Adrenal gland (tissue), 12 donors: ENCODE measurements around the gene APOD. TPM values are rescaled to one million over a fixed set of nuclear protein-coding genes. Genes with fewer than 3 reads are reported as not detected.
A peak's percentile ranks its signal among the peaks of the same experiment; 100 is the strongest.

ENCODE experiments used
- DNase-seq, 7 donors: peaks; one replicate each; pipeline ENCODE4 v3.0.0-alpha.2; 2019 to 2020
- H3K27ac ChIP-seq, 5 donors: fragments of 200-600 bp; sonication (generic) in 4 of 5; 1 replicate in 3 of 5; 2 replicates in 2 of 5; pipeline versions ENCODE4 v1.5.1 to v1.8.0; 2016 to 2020; ENCODE audit warnings: mild to moderate bottlenecking in 1 of 5
- H3K27me3 ChIP-seq: fragments of 200-600 bp; 2 replicates; pipeline ENCODE4 v1.8.0; 2021
- H3K36me3 ChIP-seq, 2 donors: fragments of 200-600 bp; replicated peaks in 1 of 2; 1 replicate in 1 of 2; 2 replicates in 1 of 2; pipeline versions ENCODE4 v1.5.1 to v1.8.0; 2018 to 2022
- H3K4me1 ChIP-seq, 2 donors: fragments of 200-600 bp; replicated peaks in 1 of 2; 1 replicate in 1 of 2; 2 replicates in 1 of 2; pipeline versions ENCODE4 v1.5.1 to v1.8.0; 2018 to 2021
- H3K4me3 ChIP-seq, 4 donors: fragments of 200-600 bp; sonication (generic) in 3 of 4; one replicate each; pipeline ENCODE4 v1.5.1; 2016 to 2018
- H3K9me3 ChIP-seq, 3 donors: fragments of 200-600 bp; sonication (generic) in 1 of 3; replicated peaks in 1 of 3; 1 replicate in 2 of 3; 2 replicates in 1 of 3; pipeline versions ENCODE4 v1.5.1 to v1.8.0; 2016 to 2021
- POLR2A ChIP-seq, 2 donors: fragments of 450-650 bp; IDR thresholded peaks; one replicate each; pipeline ENCODE4 v1.6.1; 2017; ENCODE audit warnings: antibody characterized with exemption in 2 of 2, mild to moderate bottlenecking in 2 of 2, moderate library complexity in 1 of 2
- WGBS, 4 donors: extraction: QIAGEN DNeasy Blood & Tissue Kit in 2 of 4; methylation state at CpG; one replicate each; pipeline versions ENCODE4 v1.1.5 to v1.1.7; 2013 to 2017; 5-methylcytosine and 5-hydroxymethylcytosine counted together
- intact Hi-C, 2 donors: fragments of 100-400 bp; cut with DNase I; formaldehyde crosslinking; loops; one replicate each; pipeline versions ENCODE4 v1.14.1 to v1.15.0; 2022 to 2023
- polyA plus RNA-seq, 3 donors: library from polyadenylated mRNA; stranded (reverse); fragments of 200-250 nt in 2 of 3; fragments of 350-450 nt in 1 of 3; fragmentation: Illumina TruSeq in 1 of 3; extraction: RNeasy Lipid Tissue Mini Kit (QIAGEN cat#74804) in 1 of 3; gene quantifications; one replicate each; pipeline ENCODE4 v1.2.3, GENCODE V29; 2013 to 2014
- total RNA-seq, 9 donors: library from RNA; depleted of rRNA in 4 of 9; stranded (reverse); fragments of >200 nt in 4 of 9; fragments of 120-200 nt in 1 of 9; fragmentation: NEBNext Ultra II Directional in 1 of 9; extraction: Animal tissue kit (Norgen Biotek cat#: 25700) in 1 of 9; gene quantifications; one replicate each; pipeline versions ENCODE4 v1.1.0 to v1.2.4, GENCODE V29; 2013 to 2023
- TF ChIP-seq, protein P1 (sequence below), 6 experiments: fragments of 450-650 bp in 4 of 6; fragments of 200-600 bp in 2 of 6; sonication (generic) in 1 of 6; IDR thresholded peaks; 1 replicate in 5 of 6; 2 replicates in 1 of 6; pipeline versions ENCODE4 v1.5.1 to v1.8.0; 2016 to 2021; ENCODE audit warnings: antibody characterized with exemption in 6 of 6, mild to moderate bottlenecking in 2 of 6, moderate library complexity in 1 of 6
- donor health status: healthy with polysubstance abuse.
- donor health status: Bipolar disorder and iron deficiency.
- donor health status: DM: yes; HTN: yes; CAD: no.
- donor health status: DM: no; HTN: no; CAD: no.
- donor health status: DM: no; HTN: no; CAD: no.
- donor health status: DM: yes; HTN: yes; CAD: no.

Gene APOD
- total and polyA plus RNA-seq, 12 donors, result 5.1 to 523 (median 38.9) TPM

DNA sequence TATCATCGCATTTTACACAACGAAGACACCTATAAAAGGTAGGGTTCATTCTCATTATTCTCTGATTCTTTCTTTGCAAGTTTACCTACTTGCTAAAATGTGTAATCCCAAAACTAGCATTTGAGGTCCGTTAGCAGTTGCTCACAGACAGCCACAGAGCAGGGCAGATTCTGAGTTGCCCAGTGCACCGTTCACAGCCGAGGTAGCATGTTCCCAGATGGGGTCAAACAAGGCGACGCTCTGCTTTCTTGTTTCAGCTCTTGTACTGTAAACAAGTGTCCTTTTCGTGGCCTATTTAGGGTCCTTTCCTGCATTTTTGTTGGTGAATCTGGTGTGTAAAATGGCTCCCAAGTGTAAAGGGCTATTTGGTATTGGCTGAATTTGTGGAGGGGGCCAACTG, 43.7 kb downstream of the APOD start:
- intact Hi-C loops, result no loop called here
- Histone ChIP-seq H3K9me3 (no peaks in the 10 kb centered on the region), H3K27me3 (no peaks in the 10 kb centered on the region), H3K4me3 (peak overlapping the region in 1 of 4 donors; percentile 3), H3K4me1 (peaks cover 6 to 36% of the 10 kb centered on the region in 2 donors), H3K36me3 (no peaks in the 10 kb centered on the region), H3K27ac (no peak overlapping the region)
- no peak for TF ChIP-seq POLR2A (IDR thresholded peaks at IDR 0.05)
- TF ChIP-seq, protein P1, sequence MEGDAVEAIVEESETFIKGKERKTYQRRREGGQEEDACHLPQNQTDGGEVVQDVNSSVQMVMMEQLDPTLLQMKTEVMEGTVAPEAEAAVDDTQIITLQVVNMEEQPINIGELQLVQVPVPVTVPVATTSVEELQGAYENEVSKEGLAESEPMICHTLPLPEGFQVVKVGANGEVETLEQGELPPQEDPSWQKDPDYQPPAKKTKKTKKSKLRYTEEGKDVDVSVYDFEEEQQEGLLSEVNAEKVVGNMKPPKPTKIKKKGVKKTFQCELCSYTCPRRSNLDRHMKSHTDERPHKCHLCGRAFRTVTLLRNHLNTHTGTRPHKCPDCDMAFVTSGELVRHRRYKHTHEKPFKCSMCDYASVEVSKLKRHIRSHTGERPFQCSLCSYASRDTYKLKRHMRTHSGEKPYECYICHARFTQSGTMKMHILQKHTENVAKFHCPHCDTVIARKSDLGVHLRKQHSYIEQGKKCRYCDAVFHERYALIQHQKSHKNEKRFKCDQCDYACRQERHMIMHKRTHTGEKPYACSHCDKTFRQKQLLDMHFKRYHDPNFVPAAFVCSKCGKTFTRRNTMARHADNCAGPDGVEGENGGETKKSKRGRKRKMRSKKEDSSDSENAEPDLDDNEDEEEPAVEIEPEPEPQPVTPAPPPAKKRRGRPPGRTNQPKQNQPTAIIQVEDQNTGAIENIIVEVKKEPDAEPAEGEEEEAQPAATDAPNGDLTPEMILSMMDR (IDR thresholded peaks at IDR 0.05), result no peak
- WGBS, 4 donors, result 77 to 91% (median 86%) methylated on average over 8 of the region's 8 CpGs
- DNase-seq, result no peak

DNA sequence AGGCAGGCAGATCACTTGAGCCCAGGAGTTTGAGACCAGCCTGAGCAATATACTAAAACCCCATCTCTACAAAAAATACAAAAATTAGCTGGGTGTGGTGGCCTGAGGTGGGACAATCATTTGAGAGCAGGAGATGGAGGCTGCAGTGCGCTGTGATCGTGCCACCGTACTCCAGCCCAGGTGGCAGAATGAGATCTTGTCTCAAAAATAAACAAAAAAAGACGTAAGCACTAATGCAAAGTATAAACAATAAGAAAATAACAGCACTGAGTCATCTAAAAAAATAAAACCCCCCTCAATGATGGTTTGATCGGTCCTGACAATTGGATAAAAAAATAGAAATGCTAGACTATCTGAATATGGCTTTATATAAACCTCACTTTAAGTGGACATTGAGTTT, 44.3 kb downstream of the APOD start:
- H3K4me3 ChIP-seq, result no peak overlapping the region
- no peaks in the 10 kb centered on the region for H3K9me3 ChIP-seq
- WGBS, 4 donors, result 92 to 96% (median 95%) methylated on average over 5 of the region's 5 CpGs
- DNase-seq, result no peak
- peaks cover 6 to 35% of the 10 kb centered on the region in 2 donors for H3K4me1 ChIP-seq
- H3K36me3 ChIP-seq, result no peaks in the 10 kb centered on the region
- intact Hi-C loops, result no loop called here
- no peak for TF ChIP-seq POLR2A (IDR thresholded peaks at IDR 0.05)
- TF ChIP-seq, protein P1 (IDR thresholded peaks at IDR 0.05), result no peak
- H3K27me3 ChIP-seq, result no peaks in the 10 kb centered on the region
- H3K27ac ChIP-seq, result no peak overlapping the region

DNA sequence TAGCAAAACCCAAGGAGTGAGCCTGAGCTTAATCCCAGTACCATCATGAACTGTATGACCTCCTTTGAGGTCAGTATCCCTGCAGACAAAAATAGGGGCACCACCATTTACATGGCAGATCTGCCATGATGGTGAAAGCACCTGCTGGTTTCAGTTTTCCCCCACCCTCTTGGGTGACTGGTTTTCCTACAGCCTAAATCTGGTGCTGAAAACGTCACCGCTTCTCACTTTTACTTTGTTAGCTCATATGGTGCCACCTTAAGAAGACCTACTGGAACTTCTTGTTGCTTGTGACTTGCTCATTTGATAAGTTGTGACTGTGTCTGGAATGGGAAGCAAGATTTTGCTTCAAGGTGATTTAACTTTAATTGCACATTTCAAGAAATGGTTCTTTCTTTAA, 45.7 kb downstream of the APOD start:
- WGBS, 4 donors, result 80 to 90% (median 83%) methylated on average over 2 of the region's 2 CpGs
- TF ChIP-seq, protein P1 (IDR thresholded peaks at IDR 0.05), result no peak
- no peak for TF ChIP-seq POLR2A (IDR thresholded peaks at IDR 0.05)
- peaks cover 6 to 35% of the 10 kb centered on the region in 2 donors for H3K4me1 ChIP-seq
- no peaks in the 10 kb centered on the region for H3K36me3 ChIP-seq
- no peaks in the 10 kb centered on the region for H3K9me3 ChIP-seq
- H3K27me3 ChIP-seq, result no peaks in the 10 kb centered on the region
- no peak for DNase-seq
- intact Hi-C loops, result no loop called here
- no peak overlapping the region for H3K27ac ChIP-seq
- no peak overlapping the region for H3K4me3 ChIP-seq

DNA sequence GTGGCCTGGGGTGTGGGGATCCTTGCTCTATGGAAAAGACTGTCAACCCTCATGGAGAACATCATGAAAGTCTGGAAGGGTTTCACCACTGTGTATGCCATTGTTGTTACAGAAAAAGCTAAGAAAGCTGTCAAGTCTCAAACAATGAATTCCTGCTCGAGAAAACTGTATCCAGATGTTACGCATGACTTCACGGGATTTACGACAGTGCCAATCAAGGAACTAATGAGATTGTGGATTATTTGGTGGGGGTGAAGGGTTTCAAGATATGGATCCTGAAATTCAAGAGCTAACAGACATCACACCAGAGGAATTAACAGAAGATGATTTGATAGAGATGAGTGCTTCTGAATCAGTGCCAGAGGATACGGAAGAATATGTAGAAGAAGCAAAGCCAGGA, 48.4 kb downstream of the APOD start:
- TF ChIP-seq POLR2A (IDR thresholded peaks at IDR 0.05), result no peak
- TF ChIP-seq, protein P1 (IDR thresholded peaks at IDR 0.05), result no peak
- peaks cover 0 to 17% of the 10 kb centered on the region in 2 donors for H3K4me1 ChIP-seq
- H3K27me3 ChIP-seq, result no peaks in the 10 kb centered on the region

More for the DNA sequence above, 48.4 kb downstream of the APOD start:
- Histone ChIP-seq H3K4me3 (no peak overlapping the region), H3K9me3 (no peaks in the 10 kb centered on the region), H3K27ac (no peak overlapping the region), H3K36me3 (no peaks in the 10 kb centered on the region)
- intact Hi-C loops, result no loop called here
- WGBS, 4 donors, result 89 to 94% (median 92%) methylated on average over 5 of the region's 5 CpGs
- no peak for DNase-seq
